Measurements from ENCODE around the gene CFAP299.
"Not testable (repeated sequence)": the region's sequence is repeated elsewhere in the genome, so short reads cannot be mapped to it uniquely, and the experiment has no call there.

Gene CFAP299

GRCh38 chr4:80614319-80614718 is 278.8 kb downstream of the CFAP299 start:
- no peak for FAIRE-seq
- TF ChIP-seq, protein P1, sequence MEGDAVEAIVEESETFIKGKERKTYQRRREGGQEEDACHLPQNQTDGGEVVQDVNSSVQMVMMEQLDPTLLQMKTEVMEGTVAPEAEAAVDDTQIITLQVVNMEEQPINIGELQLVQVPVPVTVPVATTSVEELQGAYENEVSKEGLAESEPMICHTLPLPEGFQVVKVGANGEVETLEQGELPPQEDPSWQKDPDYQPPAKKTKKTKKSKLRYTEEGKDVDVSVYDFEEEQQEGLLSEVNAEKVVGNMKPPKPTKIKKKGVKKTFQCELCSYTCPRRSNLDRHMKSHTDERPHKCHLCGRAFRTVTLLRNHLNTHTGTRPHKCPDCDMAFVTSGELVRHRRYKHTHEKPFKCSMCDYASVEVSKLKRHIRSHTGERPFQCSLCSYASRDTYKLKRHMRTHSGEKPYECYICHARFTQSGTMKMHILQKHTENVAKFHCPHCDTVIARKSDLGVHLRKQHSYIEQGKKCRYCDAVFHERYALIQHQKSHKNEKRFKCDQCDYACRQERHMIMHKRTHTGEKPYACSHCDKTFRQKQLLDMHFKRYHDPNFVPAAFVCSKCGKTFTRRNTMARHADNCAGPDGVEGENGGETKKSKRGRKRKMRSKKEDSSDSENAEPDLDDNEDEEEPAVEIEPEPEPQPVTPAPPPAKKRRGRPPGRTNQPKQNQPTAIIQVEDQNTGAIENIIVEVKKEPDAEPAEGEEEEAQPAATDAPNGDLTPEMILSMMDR (IDR thresholded peaks at IDR 0.05; ENCODE audit: insufficient read depth, missing control alignments): no peak
- no peak for DNase-seq (ENCODE audit: insufficient read length, low spot score)

DNA sequence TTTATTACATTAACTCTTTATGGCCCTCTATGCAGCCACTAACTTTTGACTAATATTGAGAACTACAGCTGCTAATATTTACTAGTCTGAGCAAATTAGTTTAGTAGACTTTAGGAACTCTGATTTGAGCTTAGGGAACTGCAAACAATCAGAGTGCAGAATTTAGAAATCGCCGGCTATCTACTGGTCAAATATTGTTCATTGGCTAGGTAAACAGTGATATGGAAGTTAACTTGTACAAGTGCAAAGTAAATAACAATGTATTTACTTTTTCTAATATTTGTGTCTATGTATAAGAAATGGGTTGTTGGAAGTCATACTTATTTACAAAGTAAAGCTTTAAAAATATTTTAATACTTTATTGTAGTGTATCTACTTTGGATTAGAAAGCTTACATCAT is 279.6 kb downstream of the CFAP299 start:
- FAIRE-seq (no peak), DNase-seq (ENCODE audit: insufficient read length, low spot score) (no peak)
- TF ChIP-seq, protein P1 (IDR thresholded peaks at IDR 0.05; ENCODE audit: insufficient read depth, missing control alignments): no peak

- FAIRE-seq (no peak), DNase-seq (ENCODE audit: insufficient read length, low spot score) (no peak)
- TF ChIP-seq, protein P1 (IDR thresholded peaks at IDR 0.05; ENCODE audit: insufficient read depth, missing control alignments): peak; percentile 41
Observed at GRCh38 chr4:80619070-80619674, 283.6 kb downstream of the CFAP299 start.

DNA sequence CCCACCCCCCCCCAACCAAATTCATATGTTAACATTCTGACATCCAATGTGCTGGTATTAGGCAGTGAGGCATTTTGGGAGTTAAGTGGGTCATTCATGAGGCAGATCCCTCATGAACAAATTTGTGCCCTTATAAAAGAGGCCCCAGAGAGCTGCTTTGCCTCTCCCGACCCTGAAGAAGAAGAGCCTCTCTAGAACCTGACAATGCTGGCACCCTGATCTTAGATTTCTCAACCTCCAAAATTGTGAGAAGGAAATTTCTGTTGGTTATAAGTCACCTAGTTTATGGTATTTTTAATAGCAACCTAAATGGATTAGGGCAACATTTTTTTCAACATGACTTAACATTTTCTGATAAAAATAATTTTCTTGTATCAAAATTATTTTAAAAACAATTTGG is 296.3 kb downstream of the CFAP299 start:
- no peak for FAIRE-seq
- TF ChIP-seq, protein P1 (IDR thresholded peaks at IDR 0.05; ENCODE audit: insufficient read depth, missing control alignments): no peak
- DNase-seq (ENCODE audit: insufficient read length, low spot score): no peak

GRCh38 chr4:80637190-80637589 is 301.7 kb downstream of the CFAP299 start:
- no peak for DNase-seq (ENCODE audit: insufficient read length, low spot score)
- TF ChIP-seq, protein P1 (IDR thresholded peaks at IDR 0.05; ENCODE audit: insufficient read depth, missing control alignments): no peak
- no peak for FAIRE-seq

DNA sequence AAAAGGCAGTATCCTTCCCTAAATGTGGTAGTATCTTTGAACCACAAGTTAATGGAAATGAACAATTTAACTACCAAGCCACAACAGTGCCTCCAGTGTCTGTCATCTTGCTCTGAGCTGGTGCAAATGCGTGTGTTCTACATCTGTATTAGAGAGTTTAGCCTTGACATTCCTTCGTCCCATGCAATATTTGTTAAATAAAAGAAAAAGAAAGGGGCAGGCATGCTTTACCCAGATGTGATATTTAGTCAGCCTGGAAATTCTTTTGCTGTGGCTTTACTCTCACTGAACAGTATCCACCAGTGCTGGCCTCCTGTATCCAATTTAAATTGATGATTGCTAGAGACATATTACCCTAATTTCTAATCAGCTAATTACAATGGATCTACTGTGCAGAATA is 310.5 kb downstream of the CFAP299 start:
- FAIRE-seq (no peak), DNase-seq (ENCODE audit: insufficient read length, low spot score) (no peak)
- TF ChIP-seq, protein P1 (IDR thresholded peaks at IDR 0.05; ENCODE audit: insufficient read depth, missing control alignments): no peak

DNA sequence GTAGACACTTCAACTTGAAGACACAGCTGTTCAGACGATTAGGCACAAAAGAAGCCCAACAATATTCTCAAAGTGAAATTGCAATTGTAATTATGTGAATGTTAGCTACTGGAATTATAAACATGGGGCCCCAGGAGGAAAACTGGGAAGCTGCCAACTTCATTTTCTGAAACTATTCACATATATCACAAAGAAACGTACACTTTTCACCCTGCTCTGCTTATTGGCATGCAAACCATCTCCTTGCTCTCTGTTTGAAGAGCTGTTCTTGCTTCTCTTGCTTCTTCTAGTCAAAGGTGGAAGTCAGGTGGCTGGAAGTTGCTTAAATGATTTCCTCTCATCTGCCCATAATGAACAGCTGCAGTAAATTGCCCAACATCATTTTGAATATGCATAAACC is 320.1 kb downstream of the CFAP299 start:
- DNase-seq (ENCODE audit: insufficient read length, low spot score) (no peak), FAIRE-seq (no peak)

DNA sequence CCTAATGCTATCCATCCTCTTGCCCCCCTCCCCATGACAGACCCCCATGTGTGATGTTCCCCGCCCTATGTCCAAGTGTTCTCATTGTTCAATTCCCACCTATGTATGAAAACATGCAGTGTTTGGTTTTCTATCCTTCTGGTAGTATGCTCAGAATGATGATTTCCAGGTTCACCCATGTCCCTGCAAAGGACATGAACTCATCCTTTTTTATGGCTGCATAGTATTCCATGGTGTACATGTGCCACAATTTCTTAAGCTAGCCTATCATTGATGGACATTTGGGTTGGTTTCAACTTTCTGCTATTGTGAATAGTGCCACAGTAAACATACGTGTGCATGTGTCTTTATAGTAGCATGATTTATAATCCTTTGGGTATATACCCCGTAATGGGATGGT is 334.6 kb downstream of the CFAP299 start:
- not testable (repeated sequence) for DNase-seq (ENCODE audit: insufficient read length, low spot score); FAIRE-seq

More for the DNA sequence above, 320.1 kb downstream of the CFAP299 start:
- TF ChIP-seq, protein P1 (IDR thresholded peaks at IDR 0.05; ENCODE audit: insufficient read depth, missing control alignments): no peak

All from D721Med (cell line).